ENCODE results near the gene KRTAP13-1. TPM values are rescaled to one million over a fixed set of nuclear protein-coding genes. Genes with fewer than 3 reads are reported as not detected.

KRTAP13-1 gene
- total RNA-seq, 2 donors from 2014 or later = not detected

- Histone ChIP-seq H3K4me1 (ENCODE audit: control insufficient read depth, insufficient read depth, low read length) (no peaks in the 10 kb centered on the region), H3K9me3 (ENCODE audit: control insufficient read depth, low read length) (no peaks in the 10 kb centered on the region), H3K4me3 (ENCODE audit: low read length) (peak overlapping the region; percentile 25), H3K27ac (ENCODE audit: low read depth, low read length) (no peak overlapping the region), H3K27me3 (ENCODE audit: control insufficient read depth, insufficient read depth, low read length, poor library complexity, severe bottlenecking) (no peaks in the 10 kb centered on the region), H3K36me3 (ENCODE audit: control insufficient read depth, insufficient read depth, low read length) (no peaks in the 10 kb centered on the region), H3K9ac (ENCODE audit: extremely low read depth, low read length, poor library complexity, severe bottlenecking) (no peak overlapping the region)
- Mint-ChIP-seq H3K27ac (no peak overlapping the region), H3K4me1 (peaks cover 7% of the 10 kb centered on the region), H3K9me3 (no peaks in the 10 kb centered on the region), H3K4me3 (no peak overlapping the region), H3K36me3 (ENCODE audit: low read depth) (no peaks in the 10 kb centered on the region), H3K27me3 (ENCODE audit: insufficient read depth) (no peaks in the 10 kb centered on the region)
- WGBS, 2 experiments (ENCODE audit: insufficient coverage in 1 of 2, insufficient read length in 1 of 2) = 96% methylated on average over 2 of the region's 3 CpGs; no CpG with 5 or more reads in 1 of the 2 experiments
- no peak for TF ChIP-seq CTCF (conservative IDR thresholded peaks at IDR 0.05)
- DNase-seq = no peak
Observed at GRCh38 chr21:30437010-30437565, 41.3 kb downstream of the KRTAP13-1 start.

GRCh38 chr21:30439975-30440374 lies 44.1 kb downstream of the KRTAP13-1 start, which contains the start of gene KRTAP15-1:
TSS of gene KRTAP15-1 (plus strand) at chr21:30440275. CDS start at chr21:30440328, 53 bp downstream.
- no peak within 1 kb of the TSS for H3K27ac ChIP-seq (ENCODE audit: low read depth, low read length)

GRCh38 chr21:30443226-30443625 lies 47.4 kb downstream of the KRTAP13-1 start:
- DNase-seq = no peak
- no peaks in the 10 kb centered on the region for H3K27me3 Mint-ChIP-seq (ENCODE audit: insufficient read depth)
- no peaks in the 10 kb centered on the region for H3K36me3 Mint-ChIP-seq (ENCODE audit: low read depth)
- TF ChIP-seq CTCF (conservative IDR thresholded peaks at IDR 0.05) = no peak
- no peaks in the 10 kb centered on the region for H3K36me3 ChIP-seq (ENCODE audit: control insufficient read depth, insufficient read depth, low read length)
- no peaks in the 10 kb centered on the region for H3K4me1 ChIP-seq (ENCODE audit: control insufficient read depth, insufficient read depth, low read length)
- no peak overlapping the region for H3K4me3 ChIP-seq (ENCODE audit: low read length)
- no peaks in the 10 kb centered on the region for H3K27me3 ChIP-seq (ENCODE audit: control insufficient read depth, insufficient read depth, low read length, poor library complexity, severe bottlenecking)
- H3K4me3 Mint-ChIP-seq = no peak overlapping the region
- no peaks in the 10 kb centered on the region for H3K9me3 ChIP-seq (ENCODE audit: control insufficient read depth, low read length)
- H3K27ac ChIP-seq (ENCODE audit: low read depth, low read length) = no peak overlapping the region
- H3K9me3 Mint-ChIP-seq = no peaks in the 10 kb centered on the region
- H3K9ac ChIP-seq (ENCODE audit: extremely low read depth, low read length, poor library complexity, severe bottlenecking) = no peak overlapping the region
- H3K4me1 Mint-ChIP-seq = peaks cover 12% of the 10 kb centered on the region
- H3K27ac Mint-ChIP-seq = no peak overlapping the region

More at GRCh38 chr21:30439975-30440374, 44.1 kb downstream of the KRTAP13-1 start, which contains the start of gene KRTAP15-1:
- no peak for TF ChIP-seq CTCF (conservative IDR thresholded peaks at IDR 0.05)
- Histone ChIP-seq H3K4me3 (ENCODE audit: low read length) (no peak within 1 kb of the TSS), H3K27me3 (ENCODE audit: control insufficient read depth, insufficient read depth, low read length, poor library complexity, severe bottlenecking) (no peaks in the 10 kb centered on the region), H3K4me1 (ENCODE audit: control insufficient read depth, insufficient read depth, low read length) (no peaks in the 10 kb centered on the region), H3K9ac (ENCODE audit: extremely low read depth, low read length, poor library complexity, severe bottlenecking) (no peak within 1 kb of the TSS), H3K36me3 (ENCODE audit: control insufficient read depth, insufficient read depth, low read length) (no peaks in the 10 kb centered on the region), H3K9me3 (ENCODE audit: control insufficient read depth, low read length) (no peaks in the 10 kb centered on the region)
- no peak for DNase-seq
- no peaks in the 10 kb centered on the region for H3K9me3 Mint-ChIP-seq
- no peak within 1 kb of the TSS for H3K27ac Mint-ChIP-seq
- H3K4me3 Mint-ChIP-seq = no peak within 1 kb of the TSS
- H3K36me3 Mint-ChIP-seq (ENCODE audit: low read depth) = no peaks in the 10 kb centered on the region
- WGBS, 2 experiments (ENCODE audit: insufficient coverage in 1 of 2, insufficient read length in 1 of 2) = 95 to 100% methylated on average over 4 to 5 of the region's 5 CpGs
- H3K4me1 Mint-ChIP-seq = peaks cover 13% of the 10 kb centered on the region
- H3K27me3 Mint-ChIP-seq (ENCODE audit: insufficient read depth) = no peaks in the 10 kb centered on the region

All from endodermal cell (in vitro differentiated cells).